ENCODE measurements around the gene MORN4.
A peak's percentile ranks its signal among the peaks of the same experiment; 100 is the strongest.
"Not testable (repeated sequence)": the region's sequence is repeated elsewhere in the genome, so short reads cannot be mapped to it uniquely, and the experiment has no call there.

MORN4 gene

GRCh38 chr10:97632949-97633884 is at the start of gene MORN4:
Gene MORN4, minus strand, starts transcription at chr10:97633500. Its CDS starts 13,847 bp downstream, at chr10:97619653.
- DNase-seq (ENCODE audit: low read depth in 3 of 3): peak; percentile 69 to 85 (median 78)

GRCh38 chr10:97682042-97682441 is 48.7 kb upstream of the MORN4 start:
- DNase-seq (ENCODE audit: low read depth in 3 of 3): no peak

- no peak for DNase-seq (ENCODE audit: low read depth in 3 of 3)
These were observed 46.3 kb upstream of the MORN4 start for GRCh38 chr10:97679594-97679993.

- DNase-seq (ENCODE audit: low read depth in 3 of 3): peak; percentile 11 to 30 (median 22)
These were observed 43.7 kb upstream of the MORN4 start for GRCh38 chr10:97676770-97677581.

GRCh38 chr10:97675222-97675621 is 41.9 kb upstream of the MORN4 start:
- DNase-seq (ENCODE audit: low read depth in 3 of 3): no peak

GRCh38 chr10:97673736-97674525 is 40.6 kb upstream of the MORN4 start:
- DNase-seq (ENCODE audit: low read depth in 3 of 3): no peak

- no peak for DNase-seq (ENCODE audit: low read depth in 3 of 3)
These were observed 36.3 kb upstream of the MORN4 start for GRCh38 chr10:97669571-97669970.

- no peak for DNase-seq (ENCODE audit: low read depth in 3 of 3)
These were observed 34.2 kb upstream of the MORN4 start for GRCh38 chr10:97667463-97667862.

GRCh38 chr10:97666992-97667391 is 33.7 kb upstream of the MORN4 start:
- DNase-seq (ENCODE audit: low read depth in 3 of 3): no peak

GRCh38 chr10:97664282-97664850 is 31.1 kb upstream of the MORN4 start:
- no peak for DNase-seq (ENCODE audit: low read depth in 3 of 3)

GRCh38 chr10:97659589-97659988 is 26.3 kb upstream of the MORN4 start:
- no peak for DNase-seq (ENCODE audit: low read depth in 3 of 3)

GRCh38 chr10:97656777-97657176 is 23.5 kb upstream of the MORN4 start:
- DNase-seq (ENCODE audit: low read depth in 3 of 3): no peak

- DNase-seq (ENCODE audit: low read depth in 3 of 3): no peak
These were observed 18.5 kb upstream of the MORN4 start for GRCh38 chr10:97651773-97652172.

GRCh38 chr10:97650726-97651125 is 17.4 kb upstream of the MORN4 start:
- no peak for DNase-seq (ENCODE audit: low read depth in 3 of 3)

- DNase-seq (ENCODE audit: low read depth in 3 of 3): not testable (repeated sequence)
These were observed 16.1 kb upstream of the MORN4 start for GRCh38 chr10:97649405-97649750.

GRCh38 chr10:97648562-97649404 is 15.5 kb upstream of the MORN4 start:
- DNase-seq (ENCODE audit: low read depth in 3 of 3): peak in 1 of 3 experiments; percentile 23

- DNase-seq (ENCODE audit: low read depth in 3 of 3): no peak
These were observed 14.3 kb upstream of the MORN4 start for GRCh38 chr10:97647556-97647955.

- no peak for DNase-seq (ENCODE audit: low read depth in 3 of 3)
These were observed 11.6 kb upstream of the MORN4 start for GRCh38 chr10:97644936-97645335.

GRCh38 chr10:97643441-97643985 is 10.2 kb upstream of the MORN4 start:
- no peak for DNase-seq (ENCODE audit: low read depth in 3 of 3)

GRCh38 chr10:97642471-97643159 is 9.3 kb upstream of the MORN4 start:
- not testable (repeated sequence) for DNase-seq (ENCODE audit: low read depth in 3 of 3)

Data from stimulated activated CD4-positive, alpha-beta T cell treated with anti-CD3 and anti-CD28 coated beads, TNF-alpha, amount 100 ng/mL, for 4 hours (primary cell).